Measurements from ENCODE around the gene GRAP.

Gene GRAP

DNA sequence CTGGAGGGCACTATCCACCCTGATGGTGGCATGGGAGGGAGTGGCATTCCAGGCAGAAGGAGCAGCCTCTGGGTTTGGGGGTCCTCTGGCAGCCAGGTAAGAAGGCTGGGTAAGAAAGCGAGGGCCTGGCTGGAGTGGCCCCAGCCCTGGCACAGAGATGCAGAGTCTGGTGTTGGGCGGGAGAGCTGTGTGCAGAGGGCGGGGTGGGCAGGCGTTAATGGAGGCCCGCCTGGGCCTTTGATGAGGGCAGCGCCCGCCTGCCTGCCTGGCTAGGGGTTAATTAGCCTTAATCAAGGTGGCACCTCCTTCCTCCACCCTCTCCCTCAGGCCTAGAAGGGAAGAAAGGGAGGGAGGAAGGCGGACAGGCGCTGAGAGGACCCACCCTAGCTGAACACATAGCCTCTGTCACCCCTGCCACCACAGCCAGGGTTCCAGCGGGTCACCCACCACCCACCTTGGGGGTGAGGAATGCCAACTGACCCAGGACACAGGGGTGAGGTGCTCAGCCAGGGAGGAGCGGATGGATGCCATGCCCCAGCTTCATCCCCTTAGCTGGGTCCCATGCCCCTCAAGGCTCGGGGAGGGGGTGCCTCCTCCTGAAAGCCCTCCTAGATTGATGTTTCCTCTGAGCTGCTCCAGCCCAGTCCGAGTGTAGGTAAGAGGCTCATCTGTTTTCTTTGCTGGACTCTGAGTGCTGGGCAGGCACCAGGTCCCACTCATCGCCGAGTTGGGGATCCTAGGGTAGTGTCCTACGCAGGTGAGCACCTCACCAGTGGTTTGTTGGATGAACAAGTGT, 28.8 kb downstream of the GRAP start:
- no peak for DNase-seq

DNA sequence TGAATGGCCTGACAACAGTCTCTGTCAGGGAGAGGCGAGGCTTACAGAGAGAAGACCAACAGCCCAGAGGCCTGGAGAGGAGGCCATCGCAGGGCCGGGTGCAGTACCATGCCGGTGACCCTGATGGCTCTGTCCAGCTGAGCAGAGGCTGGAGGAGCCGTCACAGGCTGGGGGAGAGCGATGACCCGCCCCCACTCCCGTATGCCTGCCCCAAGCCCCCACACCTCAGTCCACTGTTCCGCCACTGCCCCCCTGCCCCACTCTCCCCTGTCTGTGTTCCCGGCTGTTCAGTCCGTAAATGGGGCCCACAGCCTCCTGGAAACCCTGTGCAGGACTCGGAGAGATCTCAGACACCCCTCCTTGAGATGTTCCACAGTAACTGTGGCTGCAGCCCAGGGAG, 29.4 kb downstream of the GRAP start:
- no peak for DNase-seq

DNA sequence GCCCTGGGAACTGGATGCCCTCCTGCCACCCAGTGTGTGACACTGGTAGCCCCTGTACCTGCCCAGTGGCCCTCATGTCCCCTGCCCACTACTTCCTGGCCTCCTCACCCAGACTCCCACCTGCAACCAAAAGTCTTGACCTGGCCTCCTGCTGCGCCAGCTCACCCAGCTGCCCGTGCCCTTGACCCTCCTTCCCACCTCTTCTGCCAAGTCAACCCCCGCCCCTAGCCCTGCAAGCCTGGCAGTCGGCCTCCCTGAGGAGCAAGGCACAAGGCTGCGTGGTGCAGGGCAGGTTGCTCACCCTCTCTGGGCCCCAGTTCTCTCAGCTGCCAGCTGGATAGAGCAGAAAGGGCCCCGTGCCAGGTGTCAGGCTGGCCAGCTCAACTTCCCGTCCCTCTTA, 29.9 kb downstream of the GRAP start:
- DNase-seq = no peak

DNA sequence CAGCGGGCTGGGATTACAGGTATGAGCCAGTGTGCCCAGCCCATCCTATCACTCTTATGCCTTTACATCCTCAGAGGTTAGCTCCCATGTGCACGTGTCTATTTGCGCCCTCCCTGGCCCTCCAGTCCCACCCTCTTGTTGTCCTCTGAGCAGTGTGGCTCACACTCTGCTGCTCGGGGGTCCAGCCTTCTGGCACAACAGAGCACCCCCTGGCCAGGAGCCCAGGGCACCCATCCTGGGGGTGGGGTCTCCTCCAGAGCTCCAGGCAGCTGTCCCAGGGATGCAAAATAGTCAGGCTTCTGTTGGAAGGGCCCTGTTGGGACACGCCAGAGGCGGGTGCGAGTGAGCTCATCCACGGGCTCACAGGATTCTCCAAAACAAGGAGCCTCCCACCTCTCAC, 30.5 kb downstream of the GRAP start:
- no peak for DNase-seq

GRCh38 chr17:19015428-19015827, 31.3 kb downstream of the GRAP start:
- no peak for DNase-seq

DNA sequence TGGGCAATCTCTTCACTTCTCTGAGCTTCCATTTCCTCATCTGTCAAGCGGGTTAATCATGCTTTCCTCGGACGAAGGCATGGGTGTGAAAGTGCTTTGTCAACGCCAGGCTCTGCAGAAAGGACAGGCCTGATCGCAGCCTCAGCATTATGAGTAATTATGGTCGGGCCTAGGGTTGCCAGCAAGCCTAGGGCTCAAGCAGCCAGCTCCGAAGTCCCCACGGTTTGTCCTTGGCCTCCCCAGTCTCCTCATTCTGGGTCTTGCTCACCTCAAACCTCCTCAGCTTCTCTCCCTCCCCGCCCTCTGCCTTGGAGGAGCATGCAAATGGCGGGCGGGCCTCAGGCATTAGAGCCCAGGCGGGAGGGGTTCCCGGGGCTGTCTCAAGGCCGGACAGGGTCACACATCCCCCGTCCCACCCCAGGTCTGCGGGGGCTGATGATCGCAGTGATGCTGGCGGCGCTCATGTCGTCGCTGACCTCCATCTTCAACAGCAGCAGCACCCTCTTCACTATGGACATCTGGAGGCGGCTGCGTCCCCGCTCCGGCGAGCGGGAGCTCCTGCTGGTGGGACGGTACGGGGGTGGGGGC, 32.0 kb downstream of the GRAP start:
- no peak for DNase-seq

DNA sequence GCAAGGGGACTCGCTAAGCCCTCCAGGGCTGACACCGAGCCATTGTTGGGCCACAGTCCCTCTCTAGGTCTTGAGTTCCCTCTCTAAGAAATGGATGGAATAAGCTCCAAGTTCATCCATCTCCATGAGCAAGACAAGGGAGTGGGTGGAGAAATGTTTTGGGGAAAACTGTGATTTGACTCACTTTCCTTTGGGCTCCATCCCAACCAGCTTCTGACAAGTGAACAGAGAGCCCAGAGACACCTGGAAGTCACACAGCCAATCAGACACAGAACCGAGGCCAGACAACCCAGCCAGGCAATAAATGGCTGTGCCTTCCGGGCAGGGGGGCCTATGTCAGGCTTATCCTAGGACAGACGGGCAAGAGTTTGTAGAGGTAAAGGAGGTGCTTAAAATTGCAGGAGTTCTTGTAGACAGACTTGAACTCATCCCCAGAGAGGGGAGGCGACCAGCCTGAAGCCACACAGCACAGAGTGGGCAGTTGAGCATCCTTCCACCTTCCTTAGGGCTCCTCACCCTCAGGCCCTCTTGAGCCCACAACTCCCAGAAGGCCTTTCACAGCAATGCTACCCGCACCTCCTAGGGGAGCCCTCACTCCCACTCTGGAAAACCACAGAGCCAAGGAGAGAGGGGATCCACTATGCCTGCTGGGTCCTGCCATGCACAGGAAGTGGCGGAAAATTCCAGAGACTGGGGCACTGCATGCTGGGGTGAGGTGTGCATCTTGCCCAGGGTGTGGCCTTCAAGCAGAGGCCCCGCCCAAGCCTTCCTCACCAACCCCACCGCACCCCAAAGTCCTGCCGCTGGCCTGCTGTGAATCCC, 32.7 kb downstream of the GRAP start:
- DNase-seq = no peak

GRCh38 chr17:19013226-19013625, 33.5 kb downstream of the GRAP start:
- no peak for DNase-seq

GRCh38 chr17:19012171-19013080, 34.3 kb downstream of the GRAP start:
- no peak for DNase-seq

DNA sequence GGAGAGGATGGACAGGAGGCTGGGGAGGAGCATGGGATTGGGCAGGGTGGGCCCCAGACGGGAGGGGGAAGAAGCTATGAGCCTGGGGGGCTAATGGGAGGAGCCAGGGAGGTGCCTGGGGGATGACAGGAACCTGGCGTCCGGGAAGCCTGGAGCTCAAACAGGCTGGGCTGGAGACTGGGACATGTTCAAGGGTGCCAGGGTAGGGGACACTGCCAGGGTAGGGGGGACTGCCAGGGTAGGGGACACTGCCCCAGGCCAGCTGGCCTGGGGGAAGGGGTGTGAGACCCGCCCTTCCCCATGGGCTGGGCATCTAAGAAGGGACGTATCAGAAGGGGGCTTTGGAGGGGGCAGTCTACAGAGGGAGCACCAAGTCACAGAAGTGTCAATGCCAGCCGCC, 35.2 kb downstream of the GRAP start:
- DNase-seq = no peak

DNA sequence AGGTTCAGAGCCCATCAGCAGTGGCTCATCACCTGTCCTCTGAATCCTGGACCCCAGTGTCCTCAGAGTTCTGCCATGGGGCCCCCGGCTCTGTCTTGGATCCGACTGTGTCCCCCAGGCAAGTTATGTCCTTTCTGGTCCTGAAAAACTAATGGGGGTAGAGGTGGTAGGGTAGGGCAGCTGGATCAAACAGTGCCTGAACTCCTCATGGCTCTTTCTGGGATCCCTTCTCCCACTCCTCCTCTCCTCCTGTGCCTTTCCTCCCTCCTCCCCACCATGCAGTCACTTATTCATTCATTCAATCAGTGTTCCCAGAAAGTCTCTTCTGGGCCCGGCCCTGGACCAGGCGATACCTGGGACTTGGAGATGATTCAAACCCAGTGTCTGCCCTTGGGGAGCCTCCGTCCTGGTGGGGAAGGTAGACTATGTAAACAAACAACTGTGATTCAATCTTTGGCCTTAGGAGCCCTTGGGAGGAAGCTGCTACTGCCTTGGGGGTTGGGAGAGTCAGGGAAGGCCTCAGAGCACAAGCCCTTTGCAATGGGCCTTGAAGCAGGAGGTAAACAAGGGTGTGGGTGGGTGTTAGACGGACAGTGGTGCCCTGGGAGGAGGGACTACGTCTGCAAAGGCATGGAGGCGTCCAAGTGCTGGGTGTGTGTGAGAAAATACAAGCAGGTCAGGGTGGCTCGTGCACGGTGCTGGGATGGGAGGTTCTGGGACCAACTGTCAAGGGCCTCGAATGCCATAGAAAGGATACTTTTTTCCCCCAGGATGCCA, 35.8 kb downstream of the GRAP start:
- no peak for DNase-seq

GRCh38 chr17:19009970-19010369, 36.8 kb downstream of the GRAP start:
- no peak for DNase-seq

- no peak for DNase-seq
These were observed 40.1 kb downstream of the GRAP start for GRCh38 chr17:19006698-19007097.

DNA sequence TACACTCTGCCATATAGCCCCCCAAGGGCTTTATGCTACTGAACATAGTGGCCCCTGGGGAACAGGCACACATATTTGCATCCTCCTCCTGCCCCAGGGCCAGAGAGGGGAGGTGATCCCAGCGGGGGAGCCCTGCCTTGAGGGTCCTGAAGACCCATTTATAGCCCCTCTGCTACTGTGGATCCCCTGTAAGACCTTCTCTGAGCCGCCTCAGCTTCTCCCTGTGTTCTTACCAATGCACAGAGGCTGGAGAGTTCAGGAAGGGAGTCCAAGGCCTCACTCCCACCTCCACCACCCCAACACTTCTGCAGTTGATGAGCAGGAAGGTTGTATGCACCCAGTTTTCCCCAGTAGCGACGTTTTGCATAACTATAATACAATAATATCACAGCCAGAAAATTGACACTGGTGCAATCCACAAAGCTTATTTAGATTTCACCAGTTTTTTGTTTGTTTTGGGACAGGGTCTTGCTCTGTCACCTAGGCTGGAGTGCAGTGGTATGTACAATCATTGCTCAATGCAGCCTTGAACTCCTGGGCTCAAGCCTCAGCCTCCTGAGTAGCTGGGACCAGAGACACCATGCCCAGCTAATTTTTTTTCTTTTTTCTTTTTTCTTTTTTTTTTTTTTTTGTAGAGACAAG, 40.8 kb downstream of the GRAP start:
- no peak for DNase-seq

DNA sequence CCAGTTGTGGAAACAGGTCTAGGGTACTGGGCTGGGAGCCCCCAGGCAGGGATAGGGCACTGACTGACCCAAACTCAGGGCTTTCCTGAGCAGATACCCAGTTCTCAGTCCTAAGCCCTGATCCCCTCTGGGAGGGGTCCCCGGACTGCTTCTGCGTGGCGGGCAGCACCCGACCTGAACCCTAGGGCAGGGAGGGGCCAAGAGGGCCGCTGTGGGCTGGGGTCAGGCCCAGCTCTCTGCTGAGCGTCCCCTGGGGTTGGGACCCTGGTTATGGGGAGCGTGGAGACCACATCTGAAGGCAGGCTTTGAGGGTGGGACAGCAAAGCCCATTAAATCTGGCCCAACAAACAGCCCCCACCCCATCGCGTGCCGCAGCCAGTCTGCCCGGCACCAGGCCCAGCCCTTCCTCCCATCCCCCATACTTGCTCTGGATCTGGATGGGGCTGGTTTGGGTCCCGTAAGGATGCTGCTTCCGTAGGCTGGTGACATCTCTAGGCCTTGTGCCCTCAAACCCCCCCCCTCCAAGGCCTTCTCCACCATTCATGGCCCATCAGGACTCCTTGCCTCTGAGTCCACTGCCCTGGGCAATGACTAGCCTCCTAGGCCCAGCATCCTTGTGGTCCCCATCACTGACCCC, 41.5 kb downstream of the GRAP start:
- DNase-seq = no peak

- DNase-seq = no peak
These were observed 42.2 kb downstream of the GRAP start, which contains the start of gene FAM83G for GRCh38 chr17:19004421-19005136. Gene FAM83G, minus strand, starts transcription at chr17:19004764. Its CDS starts 723 bp downstream, at chr17:19004041.

- DNase-seq = no peak
These were observed 43.0 kb downstream of the GRAP start for GRCh38 chr17:19003543-19004420.

GRCh38 chr17:19002805-19003542, 43.8 kb downstream of the GRAP start:
- no peak for DNase-seq
